GM11168 (cell line): ENCODE results near the gene FOXRED1.

Source experiments
- in situ Hi-C: fragments of 300-500 bp; cut with MboI; formaldehyde crosslinking; loops from one replicate; pipeline ENCODE4 v1.12.0; 2022; ENCODE audit warnings: low sequenced_read_pairs; ENCODE audit not compliant: unreplicated experiment

The FOXRED1 gene

DNA sequence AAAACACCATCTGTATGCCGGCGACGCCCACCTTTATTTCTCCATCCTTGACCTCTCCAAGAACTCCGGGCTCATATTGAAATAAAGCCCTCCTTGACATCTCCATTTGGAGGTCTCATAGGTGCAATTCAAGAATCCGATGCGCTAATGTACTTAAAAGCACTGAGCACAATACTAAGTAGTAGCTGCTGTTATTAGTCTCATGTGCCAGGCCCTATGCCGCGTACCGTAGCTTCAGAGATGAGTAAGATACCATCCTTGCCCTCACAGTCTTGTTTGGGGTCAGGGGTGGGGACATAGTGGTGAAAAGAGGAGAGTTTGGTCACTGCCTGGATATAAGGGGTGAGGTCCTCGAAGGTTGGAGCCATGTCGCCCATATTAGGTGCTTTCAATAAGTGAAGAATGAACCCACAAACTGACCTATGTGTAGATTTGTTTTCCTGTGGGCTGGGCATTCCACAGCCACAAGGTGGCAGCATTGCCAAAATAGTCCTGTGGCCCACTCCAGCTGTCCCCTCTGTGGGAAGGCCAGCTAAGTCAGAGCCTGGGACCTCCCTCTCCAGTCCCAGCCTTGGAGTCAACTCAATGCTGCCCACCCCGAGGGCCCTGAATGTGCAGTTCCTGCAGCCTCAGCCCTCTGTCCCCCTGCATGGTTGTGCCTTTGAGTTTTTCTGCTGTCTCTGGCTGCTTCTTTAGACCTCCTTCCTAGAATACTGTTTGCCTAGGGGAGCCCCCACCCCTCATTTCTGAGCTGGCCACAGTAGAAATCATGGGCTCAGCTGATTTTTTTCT lies 41.4 kb downstream of the FOXRED1 start:
- in situ Hi-C loops = no loop called here

DNA sequence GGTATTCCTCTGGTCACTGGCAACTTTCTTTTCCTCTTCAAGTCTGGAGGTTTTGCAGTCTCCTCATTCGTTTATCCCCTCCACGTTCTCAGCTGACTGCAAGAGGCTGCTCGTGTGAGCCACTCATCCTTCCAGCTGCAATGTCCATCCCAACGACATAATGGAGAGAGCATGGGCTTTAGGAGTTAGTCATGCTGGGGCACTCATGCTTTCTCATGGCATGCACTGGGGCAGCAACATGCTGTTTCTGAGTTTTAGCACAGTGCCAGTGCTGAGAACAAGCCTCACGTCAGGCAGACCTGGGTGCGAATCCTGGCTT lies 42.0 kb downstream of the FOXRED1 start:
- in situ Hi-C loops = no loop called here

DNA sequence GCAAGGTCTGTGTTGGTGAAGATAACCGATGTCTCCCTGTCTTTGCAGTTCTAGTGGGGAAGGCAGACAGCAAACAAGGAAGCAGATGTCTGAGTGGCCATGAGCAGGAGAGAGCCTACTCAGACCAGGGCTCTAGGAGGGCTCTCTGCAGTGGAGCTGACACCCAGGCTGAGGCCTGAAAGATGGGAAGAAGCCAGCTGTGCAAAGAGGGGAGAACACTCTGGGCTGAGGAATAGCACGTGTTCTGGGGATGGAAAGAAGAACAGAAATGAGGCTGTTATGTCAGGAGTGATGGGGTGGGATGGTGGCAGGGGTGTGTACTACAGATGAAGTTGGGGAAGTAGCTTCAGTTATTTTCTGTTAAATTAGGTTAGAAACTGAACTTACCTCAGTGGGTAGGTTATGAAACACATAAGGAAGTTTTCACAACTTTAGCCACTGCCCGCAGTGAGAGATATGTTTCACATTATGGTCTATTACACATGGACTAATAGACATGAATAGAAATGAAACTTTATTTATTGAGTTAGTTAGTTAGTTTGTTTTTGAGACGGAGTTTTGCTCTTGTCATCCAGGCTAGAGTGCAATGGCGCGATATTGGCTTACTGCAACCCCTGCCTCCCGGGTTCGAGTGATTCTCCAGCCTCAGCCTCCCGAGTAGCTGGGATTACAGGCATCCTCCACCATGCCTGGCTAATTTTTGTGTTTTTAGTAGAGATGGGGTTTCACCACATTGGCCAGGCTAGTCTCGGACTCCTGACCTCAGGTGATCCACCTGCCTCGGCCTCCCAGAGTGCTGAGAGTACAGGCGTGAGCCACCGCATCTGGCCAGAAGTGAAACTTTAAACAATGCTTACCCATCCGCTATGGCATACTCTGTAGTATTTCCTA lies 42.7 kb downstream of the FOXRED1 start:
- in situ Hi-C loops = no loop called here

DNA sequence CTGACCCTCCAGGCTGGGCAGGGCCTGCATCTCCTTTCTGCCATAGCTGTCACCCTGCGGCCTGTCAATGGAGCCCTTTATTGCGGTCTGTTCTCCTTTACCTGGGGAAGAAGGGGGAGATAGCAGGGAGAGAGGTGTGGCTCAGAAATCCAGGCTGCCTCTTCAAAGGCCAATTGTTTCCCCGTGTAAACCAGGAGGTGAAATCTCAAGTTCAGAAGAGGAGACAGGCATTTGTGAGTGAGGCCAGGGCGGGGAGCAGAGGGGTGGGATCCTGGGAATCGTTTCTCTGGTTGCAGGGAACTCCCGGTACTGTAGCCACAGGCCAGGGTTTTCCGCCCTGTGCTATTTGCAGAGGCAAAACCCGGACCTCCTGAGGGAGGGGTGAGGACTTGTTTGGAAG lies 44.0 kb downstream of the FOXRED1 start:
- in situ Hi-C loops = no loop called here

DNA sequence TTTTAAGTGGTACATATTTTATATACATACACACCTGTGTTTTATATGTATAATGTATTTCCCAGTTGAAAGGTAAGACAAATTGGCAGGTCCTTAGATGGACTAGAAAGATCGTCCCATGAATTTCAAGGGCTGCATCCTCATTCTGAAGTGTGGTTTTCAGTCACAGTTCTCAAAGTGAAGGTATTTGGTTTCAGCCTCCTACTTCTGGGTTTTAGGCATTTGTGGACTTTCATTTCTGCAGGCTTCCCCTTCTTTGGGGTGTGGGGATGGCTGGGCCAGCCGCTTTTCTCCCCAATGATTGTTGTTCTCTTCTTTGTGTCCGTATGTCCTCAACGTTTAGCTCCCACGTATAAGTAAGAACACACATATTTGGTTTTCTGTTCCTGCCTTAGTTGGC lies 44.9 kb downstream of the FOXRED1 start:
- in situ Hi-C loops = no loop called here

DNA sequence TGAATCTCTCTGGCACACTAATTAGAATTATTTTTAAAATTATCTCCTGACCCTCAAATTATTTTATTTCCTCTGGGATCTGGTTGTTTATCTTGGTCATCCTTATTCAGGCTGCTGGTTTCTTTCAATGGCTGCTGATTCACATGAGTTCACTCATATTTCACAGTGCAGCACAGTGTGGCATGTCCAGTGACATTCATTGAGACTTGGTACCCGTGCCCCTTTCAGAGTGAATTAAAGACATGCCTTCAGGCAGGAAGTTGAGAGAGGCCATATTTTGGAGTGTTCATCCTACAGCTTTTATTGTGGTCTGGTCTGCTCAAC lies 48.4 kb downstream of the FOXRED1 start:
- in situ Hi-C loops = no loop called here

DNA sequence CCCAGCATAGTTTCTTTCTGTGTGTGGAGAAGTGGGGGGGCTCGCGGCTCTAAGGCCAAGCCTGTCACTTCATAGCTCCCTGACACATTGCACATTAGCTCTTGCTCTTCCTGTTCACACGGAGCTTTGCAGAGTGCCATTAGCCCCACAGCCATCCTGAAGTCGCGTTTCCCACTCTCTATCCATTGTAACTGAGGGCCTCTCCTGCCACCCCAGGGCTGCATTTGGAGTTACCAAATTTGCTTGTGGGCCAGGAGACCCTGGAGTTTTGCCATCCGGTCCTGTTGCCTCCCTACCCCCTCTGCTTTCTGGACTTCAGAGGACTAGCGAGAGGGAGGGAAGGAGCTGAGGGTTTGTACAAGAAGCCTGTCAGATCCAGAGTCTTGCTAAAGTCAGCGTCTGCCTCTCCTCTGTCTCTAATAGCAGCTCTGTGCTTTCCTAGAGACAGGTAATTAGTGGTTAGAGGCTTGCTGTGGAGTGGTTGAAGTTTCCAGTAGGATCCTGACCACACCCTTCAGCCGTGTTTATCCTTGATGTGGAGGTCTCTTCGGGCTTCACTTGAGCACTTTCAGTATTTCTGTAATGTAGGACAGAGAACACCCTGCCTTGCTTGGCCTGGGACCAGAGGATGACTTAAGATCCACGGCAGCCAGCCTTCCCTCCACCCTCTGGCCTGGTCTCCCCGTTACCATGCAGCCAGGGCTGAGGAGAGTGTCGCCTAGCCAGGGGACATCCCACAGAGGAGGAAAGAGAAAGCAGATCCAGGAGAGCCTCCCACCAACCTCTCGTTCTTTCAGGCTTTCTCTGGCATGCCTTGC lies 49.0 kb downstream of the FOXRED1 start:
- in situ Hi-C loops = no loop called here

DNA sequence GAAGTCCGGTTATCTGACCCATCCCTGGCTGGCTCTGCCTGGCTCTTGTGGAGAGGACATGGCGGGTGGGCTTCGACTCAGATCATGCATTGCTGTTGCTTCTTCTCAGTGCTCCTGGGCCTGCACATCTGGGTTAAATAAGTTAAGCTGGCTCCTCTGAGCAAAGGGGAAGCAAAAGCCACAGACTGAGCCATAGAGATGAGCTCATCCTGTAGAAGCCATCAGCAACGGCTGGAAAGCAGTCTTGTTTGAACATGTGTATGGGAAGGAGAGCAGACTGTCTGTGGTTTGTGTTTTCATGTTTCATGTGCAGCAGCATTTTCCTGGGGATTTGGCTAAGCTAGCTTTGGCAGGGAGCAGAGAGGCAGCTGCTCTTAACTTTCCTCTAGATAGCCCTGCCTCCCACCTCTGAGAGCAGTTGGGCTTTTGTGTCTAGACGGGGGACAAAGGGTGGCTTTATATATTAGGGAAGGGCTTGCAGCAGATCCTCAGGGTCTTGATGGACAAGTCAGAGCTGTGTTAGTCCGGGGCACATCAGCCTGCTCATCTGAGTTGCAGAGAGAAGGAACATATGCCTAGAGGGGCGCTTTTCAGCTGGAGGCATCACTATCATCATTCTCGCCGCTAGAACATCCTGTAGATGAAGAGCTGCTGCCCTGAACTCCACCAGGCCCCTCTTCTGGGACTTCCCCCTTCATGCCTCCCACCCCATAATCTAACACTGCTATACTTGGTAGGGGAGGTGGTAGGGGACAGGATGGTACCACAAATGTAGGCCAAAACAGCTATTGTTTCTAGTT lies 49.8 kb downstream of the FOXRED1 start:
- in situ Hi-C loops = no loop called here

DNA sequence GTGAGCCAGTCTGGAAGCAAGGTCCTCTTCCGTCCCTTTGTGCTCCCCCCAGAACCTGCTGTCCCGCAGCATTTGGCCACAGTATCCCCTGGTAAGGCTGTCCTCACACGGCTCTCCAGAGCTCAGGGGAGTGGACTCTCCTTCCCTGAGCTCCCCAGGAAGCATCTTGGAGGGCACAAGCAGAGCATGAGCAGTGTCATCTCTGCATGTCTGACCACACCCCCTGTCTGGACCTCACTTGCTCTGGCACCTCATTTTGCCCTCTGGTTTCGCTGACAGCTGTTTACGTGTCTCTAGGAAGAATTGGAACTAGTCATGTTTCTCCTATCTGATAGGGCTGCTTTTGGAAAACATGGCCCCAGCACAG lies 50.4 kb downstream of the FOXRED1 start:
- in situ Hi-C loops = no loop called here

DNA sequence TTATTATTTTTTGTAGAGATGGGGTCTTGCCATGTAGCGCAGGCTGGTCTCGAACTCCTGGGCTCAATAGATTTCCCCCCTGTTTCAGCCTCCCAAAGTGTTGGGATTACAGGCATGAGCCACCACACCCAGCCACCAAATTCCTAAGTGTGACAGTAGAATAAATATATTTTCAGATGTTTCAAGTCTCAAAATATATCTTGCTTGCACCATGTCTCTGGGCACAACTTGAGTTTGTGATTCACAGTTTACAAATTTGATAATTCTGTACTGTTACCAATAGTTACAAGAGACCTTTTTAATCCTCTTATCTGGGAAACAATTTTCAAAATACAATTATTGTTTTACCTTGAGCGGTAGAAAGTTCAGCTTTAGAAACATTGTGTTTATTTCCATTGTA lies 54.0 kb downstream of the FOXRED1 start:
- in situ Hi-C loops = no loop called here

DNA sequence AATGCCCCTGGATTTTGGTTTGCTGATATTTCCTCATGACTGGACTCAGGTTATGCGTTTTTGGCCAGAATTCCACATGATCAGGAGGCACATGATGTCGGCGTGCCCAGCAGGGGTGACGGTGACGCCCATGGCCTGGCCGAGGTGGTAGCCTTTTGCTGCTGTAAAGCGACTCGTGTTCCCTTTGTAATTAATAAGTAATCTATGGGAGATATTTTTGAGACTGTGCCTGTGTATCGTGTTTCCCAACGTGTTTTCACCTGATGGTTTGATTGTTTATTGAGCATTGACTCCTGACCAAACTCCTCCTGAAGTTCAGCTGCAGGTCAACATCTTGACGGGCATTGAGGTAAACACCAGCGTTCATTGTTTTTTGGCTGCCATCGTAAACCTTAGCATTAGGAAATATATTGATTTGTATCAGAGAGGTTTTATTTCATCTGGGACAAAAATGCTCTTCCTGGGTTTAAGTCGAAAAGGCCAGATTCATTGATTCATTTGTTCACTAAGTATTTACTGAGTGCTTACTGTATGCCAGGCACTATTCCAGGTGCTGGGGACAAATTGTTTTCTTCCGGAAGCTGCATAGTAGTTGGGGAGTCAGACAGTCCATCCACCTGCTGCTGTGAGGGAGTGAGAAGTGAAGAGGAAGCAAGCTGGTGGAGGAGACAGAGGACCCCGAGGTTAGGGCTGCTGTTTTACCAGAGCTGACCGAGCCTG lies 58.5 kb downstream of the FOXRED1 start:
- in situ Hi-C loops = no loop called here
